ENCODE measurements around the gene KSR2.

- TF ChIP-seq CTCF (IDR thresholded peaks at IDR 0.05) (no peak), POLR2A (IDR thresholded peaks at IDR 0.05) (no peak), EP300 (IDR thresholded peaks at IDR 0.05; ENCODE audit: low read depth) (no peak), POLR2AphosphoS5 (IDR thresholded peaks at IDR 0.05) (no peak)
These were observed 1.7 kb downstream of the KSR2 start for GRCh38 chr12:117967043-117967442.
